ENCODE results near the gene TMTC1. TPM values are rescaled to one million over a fixed set of nuclear protein-coding genes. Genes with fewer than 3 reads are reported as not detected.

TMTC1 gene
- total and polyA plus RNA-seq, 4 donors, result 3.0 to 33.6 (median 6.0) TPM

- peaks cover 0 to 18% (median 0%) of the 10 kb centered on the region in 5 donors for H3K4me1 ChIP-seq (ENCODE audit: control insufficient read depth in 5 of 5, insufficient read depth in 5 of 5, low read length in 5 of 5)
- WGBS, 2 donors, result 22 to 36% methylated on average over 4 of the region's 4 CpGs
- no peaks in the 10 kb centered on the region for H3K36me3 ChIP-seq (ENCODE audit: control insufficient read depth in 4 of 4, insufficient read depth in 4 of 4, low read length in 4 of 4)
- H3K9me3 ChIP-seq (ENCODE audit: control insufficient read depth in 4 of 4, insufficient read depth in 3 of 4, low read length in 3 of 4), result no peaks in the 10 kb centered on the region
- no peak for DNase-seq
- no peak overlapping the region for H3K4me3 ChIP-seq
- H3K27me3 ChIP-seq (ENCODE audit: control insufficient read depth in 3 of 3, insufficient read depth in 3 of 3, low read length in 2 of 3), result no peaks in the 10 kb centered on the region
- TF ChIP-seq, protein P1, sequence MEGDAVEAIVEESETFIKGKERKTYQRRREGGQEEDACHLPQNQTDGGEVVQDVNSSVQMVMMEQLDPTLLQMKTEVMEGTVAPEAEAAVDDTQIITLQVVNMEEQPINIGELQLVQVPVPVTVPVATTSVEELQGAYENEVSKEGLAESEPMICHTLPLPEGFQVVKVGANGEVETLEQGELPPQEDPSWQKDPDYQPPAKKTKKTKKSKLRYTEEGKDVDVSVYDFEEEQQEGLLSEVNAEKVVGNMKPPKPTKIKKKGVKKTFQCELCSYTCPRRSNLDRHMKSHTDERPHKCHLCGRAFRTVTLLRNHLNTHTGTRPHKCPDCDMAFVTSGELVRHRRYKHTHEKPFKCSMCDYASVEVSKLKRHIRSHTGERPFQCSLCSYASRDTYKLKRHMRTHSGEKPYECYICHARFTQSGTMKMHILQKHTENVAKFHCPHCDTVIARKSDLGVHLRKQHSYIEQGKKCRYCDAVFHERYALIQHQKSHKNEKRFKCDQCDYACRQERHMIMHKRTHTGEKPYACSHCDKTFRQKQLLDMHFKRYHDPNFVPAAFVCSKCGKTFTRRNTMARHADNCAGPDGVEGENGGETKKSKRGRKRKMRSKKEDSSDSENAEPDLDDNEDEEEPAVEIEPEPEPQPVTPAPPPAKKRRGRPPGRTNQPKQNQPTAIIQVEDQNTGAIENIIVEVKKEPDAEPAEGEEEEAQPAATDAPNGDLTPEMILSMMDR (IDR thresholded peaks at IDR 0.05; ENCODE audit: control extremely low read depth, extremely low read depth), result no peak
- no peak overlapping the region for H3K27ac ChIP-seq (ENCODE audit: low read depth in 1 of 2, low read length in 1 of 2)
- no peak for ATAC-seq (ENCODE audit: insufficient read depth, low FRiP score)
- no peak overlapping the region for H3K9ac ChIP-seq (ENCODE audit: insufficient read depth in 1 of 2, low read length in 2 of 2)
These were observed 202.1 kb downstream of the TMTC1 start for GRCh38 chr12:29581631-29582030.

- Histone ChIP-seq H3K27ac (ENCODE audit: low read depth in 1 of 2, low read length in 1 of 2) (no peak overlapping the region), H3K27me3 (ENCODE audit: control insufficient read depth in 3 of 3, insufficient read depth in 3 of 3, low read length in 2 of 3) (no peaks in the 10 kb centered on the region), H3K36me3 (ENCODE audit: control insufficient read depth in 4 of 4, insufficient read depth in 4 of 4, low read length in 4 of 4) (no peaks in the 10 kb centered on the region), H3K9me3 (ENCODE audit: control insufficient read depth in 4 of 4, insufficient read depth in 3 of 4, low read length in 3 of 4) (no peaks in the 10 kb centered on the region), H3K9ac (ENCODE audit: insufficient read depth in 1 of 2, low read length in 2 of 2) (no peak overlapping the region), H3K4me3 (no peak overlapping the region), H3K4me1 (ENCODE audit: control insufficient read depth in 5 of 5, insufficient read depth in 5 of 5, low read length in 5 of 5) (peaks cover 0 to 18% (median 0%) of the 10 kb centered on the region in 5 donors)
- TF ChIP-seq, protein P1 (IDR thresholded peaks at IDR 0.05; ENCODE audit: control extremely low read depth, extremely low read depth), result no peak
- ATAC-seq (ENCODE audit: insufficient read depth, low FRiP score) (no peak), DNase-seq (no peak)
- WGBS, 2 donors, result 82 to 88% methylated on average over 1 of the region's 1 CpG
These were observed 202.8 kb downstream of the TMTC1 start for GRCh38 chr12:29580971-29581370.

GRCh38 chr12:29578731-29579130 lies 205.0 kb downstream of the TMTC1 start:
- H3K27ac ChIP-seq (ENCODE audit: low read depth in 1 of 2, low read length in 1 of 2), result peak overlapping the region in 1 of 2 donors; percentile 64
- ATAC-seq (ENCODE audit: insufficient read depth, low FRiP score), result no peak

More at GRCh38 chr12:29578731-29579130, 205.0 kb downstream of the TMTC1 start:
- no peak for DNase-seq
- TF ChIP-seq, protein P1 (IDR thresholded peaks at IDR 0.05; ENCODE audit: control extremely low read depth, extremely low read depth), result no peak
- 54 to 88% methylated on average over 3 of the region's 3 CpGs for WGBS, 2 donors
- H3K9ac ChIP-seq (ENCODE audit: insufficient read depth in 1 of 2, low read length in 2 of 2), result no peak overlapping the region
- H3K4me3 ChIP-seq, result no peak overlapping the region
- H3K27me3 ChIP-seq (ENCODE audit: control insufficient read depth in 3 of 3, insufficient read depth in 3 of 3, low read length in 2 of 3), result no peaks in the 10 kb centered on the region
- H3K4me1 ChIP-seq (ENCODE audit: control insufficient read depth in 5 of 5, insufficient read depth in 5 of 5, low read length in 5 of 5), result peaks cover 0 to 20% (median 0%) of the 10 kb centered on the region in 5 donors
- no peaks in the 10 kb centered on the region for H3K9me3 ChIP-seq (ENCODE audit: control insufficient read depth in 4 of 4, insufficient read depth in 3 of 4, low read length in 3 of 4)
- peaks cover 0 to 6% (median 0%) of the 10 kb centered on the region in 4 donors for H3K36me3 ChIP-seq (ENCODE audit: control insufficient read depth in 4 of 4, insufficient read depth in 4 of 4, low read length in 4 of 4)
